Breast epithelium (tissue), 4 donors: Measurements from ENCODE around the gene EPHA6. TPM values are rescaled to one million over a fixed set of nuclear protein-coding genes. Genes with fewer than 3 reads are reported as not detected.
A peak's percentile ranks its signal among the peaks of the same experiment; 100 is the strongest.

Experiments
- DNase-seq, 2 donors: peaks; one replicate each; pipeline ENCODE4 v3.0.0-alpha.2; 2019; ENCODE audit warnings: low spot score in 2 of 2
- H3K27ac ChIP-seq, 2 donors: fragments of 200-600 bp; sonication (generic) in 1 of 2; one replicate each; pipeline ENCODE4 v1.5.1; 2016 to 2019; ENCODE audit warnings: mild to moderate bottlenecking in 1 of 2
- H3K27me3 ChIP-seq, 2 donors: fragments of 200-600 bp; sonication (generic) in 1 of 2; one replicate each; pipeline versions ENCODE4 v1.5.1 to v1.6.0; 2017 to 2019; ENCODE audit warnings: control low read depth in 1 of 2, mild to moderate bottlenecking in 1 of 2
- H3K36me3 ChIP-seq: fragments of 200-600 bp; one replicate; pipeline ENCODE4 v1.5.1; 2019
- H3K4me1 ChIP-seq, 2 donors: fragments of 200-600 bp; sonication (generic); one replicate each; pipeline ENCODE4 v1.5.1; 2016 to 2019; ENCODE audit warnings: control low read depth in 1 of 2
- H3K4me3 ChIP-seq, 3 donors: fragments of 200-600 bp; sonication (generic); 1 replicate in 2 of 3; 2 replicates in 1 of 3; pipeline ENCODE4 v1.5.1; 2016 to 2019; ENCODE audit warnings: mild to moderate bottlenecking in 3 of 3, moderate library complexity in 2 of 3
- H3K9me3 ChIP-seq, 2 donors: fragments of 200-600 bp; sonication (generic) in 1 of 2; one replicate each; pipeline ENCODE4 v1.5.1; 2016 to 2019; ENCODE audit warnings: control low read depth in 1 of 2
- CTCF ChIP-seq, 3 donors: fragments of 450-650 bp; IDR thresholded peaks; one replicate each; pipeline ENCODE4 v1.5.1; 2016 to 2017; ENCODE audit warnings: antibody characterized with exemption in 3 of 3, mild to moderate bottlenecking in 3 of 3, moderate library complexity in 3 of 3
- POLR2A ChIP-seq: fragments of 450-650 bp; IDR thresholded peaks from one replicate; pipeline ENCODE4 v1.6.1; 2016; ENCODE audit warnings: antibody characterized with exemption, mild to moderate bottlenecking, moderate library complexity
- POLR2AphosphoS5 ChIP-seq, 3 donors: sonication (generic); formaldehyde crosslinking; IDR thresholded peaks; one replicate each; pipeline ENCODE4 v1.6.1; 2017; ENCODE audit warnings: antibody characterized with exemption in 3 of 3
- intact Hi-C: fragments of 100-400 bp; cut with DNase I; formaldehyde crosslinking; loops from one replicate; pipeline ENCODE4 v1.15.1; 2023; ENCODE audit warnings: low total_unique reads
- total RNA-seq, 3 donors: library from RNA; depleted of rRNA; stranded (reverse); fragments of >200 nt; gene quantifications; one replicate each; pipeline ENCODE4 v1.1.0, GENCODE V29; 2016

EPHA6 gene
- total RNA-seq, 3 donors from 2014 or later = 0.98 to 1.4 (median 1.2) TPM

DNA sequence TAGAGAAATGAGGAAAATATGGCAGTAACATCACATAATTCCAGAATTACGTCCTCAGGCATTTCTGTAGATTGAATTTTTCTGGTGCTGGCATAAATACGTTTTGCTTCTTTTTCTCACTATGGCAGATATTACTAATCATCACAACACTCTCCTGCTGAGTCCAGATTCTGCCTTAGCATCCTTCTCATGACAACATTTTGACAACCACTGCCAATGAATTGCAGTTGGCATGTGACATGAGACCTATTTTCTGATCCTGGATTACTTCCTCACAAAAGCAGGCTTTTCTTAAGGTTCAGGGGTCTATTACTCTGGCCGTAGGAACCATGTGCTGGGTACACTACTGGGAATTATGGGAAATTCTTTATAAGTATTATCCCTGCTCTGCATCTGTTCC lies 927.6 kb downstream of the EPHA6 start:
- intact Hi-C loops = no loop called here
- Histone ChIP-seq H3K36me3 (no peaks in the 10 kb centered on the region), H3K27ac (no peak overlapping the region), H3K4me1 (no peaks in the 10 kb centered on the region), H3K27me3 (no peaks in the 10 kb centered on the region), H3K9me3 (no peaks in the 10 kb centered on the region), H3K4me3 (no peak overlapping the region)
- TF ChIP-seq CTCF (IDR thresholded peaks at IDR 0.05) (no peak), POLR2A (no peak), POLR2AphosphoS5 (IDR thresholded peaks at IDR 0.05) (no peak)
- DNase-seq = no peak

GRCh38 chr3:97744289-97744688 lies 929.9 kb downstream of the EPHA6 start:
- Histone ChIP-seq H3K4me3 (no peak overlapping the region), H3K27me3 (no peaks in the 10 kb centered on the region), H3K36me3 (no peaks in the 10 kb centered on the region), H3K27ac (no peak overlapping the region), H3K9me3 (no peaks in the 10 kb centered on the region), H3K4me1 (no peaks in the 10 kb centered on the region)
- TF ChIP-seq POLR2AphosphoS5 (IDR thresholded peaks at IDR 0.05) = no peak
- no peak for TF ChIP-seq CTCF (IDR thresholded peaks at IDR 0.05)
- no peak for TF ChIP-seq POLR2A
- intact Hi-C loops = no loop called here
- DNase-seq = no peak

- no peak for DNase-seq
- peaks cover 0 to 3% of the 10 kb centered on the region in 2 donors for H3K4me1 ChIP-seq
- TF ChIP-seq POLR2AphosphoS5 (IDR thresholded peaks at IDR 0.05) (no peak), POLR2A (no peak), CTCF (IDR thresholded peaks at IDR 0.05) (no peak)
- intact Hi-C loops = no loop called here
- H3K27me3 ChIP-seq = no peaks in the 10 kb centered on the region
- peak overlapping the region; percentile 75 to 87 (median 76) for H3K4me3 ChIP-seq
- H3K27ac ChIP-seq = peak overlapping the region; percentile 70 to 85
- H3K9me3 ChIP-seq = no peaks in the 10 kb centered on the region
- H3K36me3 ChIP-seq = no peaks in the 10 kb centered on the region
Observed at GRCh38 chr3:97763586-97764406, 949.4 kb downstream of the EPHA6 start.

DNA sequence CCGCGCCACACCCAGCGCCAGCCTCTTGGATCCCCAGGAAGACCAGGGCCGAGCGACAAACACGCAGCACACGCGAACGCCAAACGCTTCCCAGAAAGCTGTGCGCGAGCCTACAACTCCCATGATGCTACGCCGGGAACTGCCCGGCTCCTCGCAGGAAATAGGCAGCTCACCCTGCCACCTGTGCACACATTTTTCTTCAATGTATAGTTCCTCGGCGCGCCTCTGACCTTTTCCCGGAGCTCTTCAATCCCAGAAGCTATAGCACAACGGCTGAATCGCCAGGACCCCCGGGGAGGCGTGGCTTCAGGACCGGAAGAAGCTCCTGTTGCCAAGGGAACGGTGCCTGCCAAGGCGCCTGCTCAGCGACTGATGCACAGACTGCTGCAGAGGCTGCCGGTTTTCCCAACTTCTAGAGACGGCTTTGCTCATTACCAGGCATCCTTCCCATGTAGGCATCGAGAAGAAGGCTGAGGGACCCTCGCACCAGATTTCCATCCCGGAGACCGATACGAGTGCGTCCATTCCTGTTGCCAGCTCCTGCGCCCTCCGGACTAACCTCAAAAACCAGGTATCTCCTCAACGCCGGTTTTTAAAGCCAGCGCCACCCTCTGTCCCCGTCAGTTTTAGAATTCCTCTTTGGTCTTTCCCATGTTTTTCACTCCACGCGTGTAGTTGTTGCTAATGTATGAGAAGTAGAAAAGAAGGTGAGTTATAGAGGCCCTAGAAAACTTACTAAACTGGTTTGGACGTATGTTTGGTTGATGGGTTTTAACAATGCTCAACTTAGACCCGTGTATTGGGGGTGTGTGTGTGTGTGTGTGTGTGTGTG lies 950.2 kb downstream of the EPHA6 start, which contains the start of gene ARL6:
Gene ARL6, plus strand, starts transcription at position 352 of the 832 bp plus-strand sequence. CDS start 3,350 bp downstream, outside the sequence.
- intact Hi-C loops = no loop called here
- TF ChIP-seq POLR2AphosphoS5 (IDR thresholded peaks at IDR 0.05) (peak; percentile 34 to 58 (median 42)), CTCF (IDR thresholded peaks at IDR 0.05) (no peak), POLR2A (no peak)
- Histone ChIP-seq H3K27me3 (no peaks in the 10 kb centered on the region), H3K4me1 (peaks cover 0 to 3% of the 10 kb centered on the region in 2 donors), H3K36me3 (no peaks in the 10 kb centered on the region), H3K9me3 (no peaks in the 10 kb centered on the region), H3K27ac (peak within 1 kb of the TSS; percentile 70 to 85), H3K4me3 (peak within 1 kb of the TSS; percentile 75 to 87 (median 76))
- peak; percentile 55 to 65 for DNase-seq

GRCh38 chr3:97765336-97765735 lies 950.9 kb downstream of the EPHA6 start:
- intact Hi-C loops = no loop called here
- Histone ChIP-seq H3K4me1 (peaks cover 0 to 3% of the 10 kb centered on the region in 2 donors), H3K27ac (no peak overlapping the region), H3K9me3 (no peaks in the 10 kb centered on the region), H3K36me3 (no peaks in the 10 kb centered on the region), H3K4me3 (peak overlapping the region; percentile 75 to 87 (median 76)), H3K27me3 (no peaks in the 10 kb centered on the region)
- DNase-seq = no peak
- TF ChIP-seq POLR2A = no peak
- no peak for TF ChIP-seq CTCF (IDR thresholded peaks at IDR 0.05)
